ENCODE data around the gene RIPK1. TPM values are rescaled to one million over a fixed set of nuclear protein-coding genes. Genes with fewer than 3 reads are reported as not detected.
"Not testable (repeated sequence)": the region's sequence is repeated elsewhere in the genome, so short reads cannot be mapped to it uniquely, and the experiment has no call there.

Gene RIPK1
- polyA plus RNA-seq (ENCODE audit: insufficient read length in 4 of 4): 10 to 100 TPM; 23.9 to 24.9 (median 24.8) TPM

DNA sequence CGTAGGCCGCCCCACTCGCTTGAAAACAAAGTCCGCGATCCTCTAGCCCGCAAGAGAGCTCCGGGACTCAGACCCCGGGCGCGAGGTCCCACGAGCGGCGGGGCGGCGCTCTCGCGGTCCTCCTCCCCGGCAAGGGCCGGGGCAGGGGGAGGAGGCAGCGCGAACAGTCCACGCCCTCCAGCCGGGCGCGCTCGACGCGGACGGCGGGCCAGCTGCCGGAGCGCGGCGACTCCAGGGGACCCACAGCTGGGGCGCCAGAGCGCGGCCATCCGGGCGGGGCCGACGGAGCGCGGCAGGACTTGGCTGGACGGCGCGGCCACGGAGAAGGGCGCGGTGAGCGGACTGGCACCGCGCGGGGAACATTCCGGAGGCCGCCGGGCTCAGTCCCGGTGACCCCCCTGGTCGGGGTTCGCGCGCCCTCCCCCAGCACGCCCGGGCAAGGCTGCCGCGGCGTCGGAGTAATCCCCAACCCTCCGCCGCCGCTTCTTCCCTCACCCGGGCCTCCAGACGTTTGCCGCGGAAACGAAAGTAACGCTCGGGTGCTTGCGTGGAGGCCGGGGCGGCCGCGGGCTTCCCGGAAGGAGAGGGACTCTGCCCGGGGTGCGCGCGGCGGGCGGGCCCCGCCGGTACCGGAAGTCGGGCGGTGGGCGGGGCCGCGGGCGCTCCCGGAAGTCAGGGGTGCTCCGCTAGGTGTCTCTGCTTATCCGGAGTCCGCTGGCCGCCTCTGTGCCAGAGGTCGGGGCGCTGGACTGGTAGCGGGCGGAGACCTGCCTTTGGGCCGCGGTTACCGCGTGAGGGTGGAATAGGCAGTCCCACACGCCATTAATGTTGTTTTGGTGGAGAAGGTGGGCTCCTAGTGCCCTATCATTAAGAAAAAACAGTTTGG lies at the start of gene RIPK1:
Gene RIPK1, plus strand, starts transcription at position 166 of the 886 bp plus-strand sequence. CDS start 8,330 bp downstream, outside the sequence.
- DNase-seq (ENCODE audit: low read depth in 4 of 4, low spot score in 2 of 4): peak in 3 of 4 donors; percentile 63 to 82 (median 78)

DNA sequence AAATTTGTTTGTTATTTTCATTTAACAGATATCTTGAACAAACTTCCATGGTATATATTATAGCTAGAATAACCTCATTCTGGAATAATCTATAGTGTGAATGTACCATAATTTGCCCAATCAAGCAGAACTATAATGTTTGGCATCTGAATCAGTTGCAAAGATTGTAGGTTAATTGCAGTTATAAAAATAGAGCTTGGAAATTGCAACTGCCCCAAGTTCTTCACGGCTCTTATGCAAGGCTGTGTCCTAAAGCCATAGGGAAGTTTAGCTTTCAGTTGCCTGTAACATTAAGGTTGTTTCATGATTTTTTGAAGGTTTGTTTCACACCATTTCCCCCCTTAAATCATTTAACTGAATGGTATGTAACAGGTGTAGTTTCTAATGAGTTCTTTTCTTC lies 49.2 kb upstream of the RIPK1 start:
- no peak for DNase-seq (ENCODE audit: low read depth in 4 of 4, low spot score in 2 of 4)

DNA sequence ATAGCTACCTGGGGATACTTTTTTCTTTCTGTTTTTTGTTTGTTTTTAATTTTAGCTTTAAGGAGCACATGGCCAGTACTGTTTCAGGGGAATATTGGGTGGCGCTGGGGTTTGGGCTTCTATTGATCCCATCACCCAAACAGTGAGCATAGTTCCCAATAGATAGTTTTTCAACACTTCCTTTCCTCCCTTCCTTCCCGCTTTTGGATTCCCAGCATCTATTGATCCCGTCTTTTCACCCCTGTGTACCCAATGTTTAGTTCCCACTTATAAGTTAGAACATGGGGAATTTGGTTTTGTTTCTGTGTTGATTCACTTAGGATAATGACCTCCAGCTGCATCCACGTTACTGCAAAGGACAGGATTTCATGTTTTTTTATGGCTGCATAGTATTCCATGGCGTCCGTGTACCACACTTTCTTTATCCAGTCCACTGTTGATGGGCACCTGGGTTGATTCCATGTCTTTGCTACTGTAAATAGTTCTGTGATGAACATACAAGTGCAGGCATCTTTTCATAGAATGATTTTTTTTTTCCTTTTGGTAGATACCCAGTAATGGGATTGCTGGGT lies 48.5 kb upstream of the RIPK1 start:
- no peak for DNase-seq (ENCODE audit: low read depth in 4 of 4, low spot score in 2 of 4)

DNA sequence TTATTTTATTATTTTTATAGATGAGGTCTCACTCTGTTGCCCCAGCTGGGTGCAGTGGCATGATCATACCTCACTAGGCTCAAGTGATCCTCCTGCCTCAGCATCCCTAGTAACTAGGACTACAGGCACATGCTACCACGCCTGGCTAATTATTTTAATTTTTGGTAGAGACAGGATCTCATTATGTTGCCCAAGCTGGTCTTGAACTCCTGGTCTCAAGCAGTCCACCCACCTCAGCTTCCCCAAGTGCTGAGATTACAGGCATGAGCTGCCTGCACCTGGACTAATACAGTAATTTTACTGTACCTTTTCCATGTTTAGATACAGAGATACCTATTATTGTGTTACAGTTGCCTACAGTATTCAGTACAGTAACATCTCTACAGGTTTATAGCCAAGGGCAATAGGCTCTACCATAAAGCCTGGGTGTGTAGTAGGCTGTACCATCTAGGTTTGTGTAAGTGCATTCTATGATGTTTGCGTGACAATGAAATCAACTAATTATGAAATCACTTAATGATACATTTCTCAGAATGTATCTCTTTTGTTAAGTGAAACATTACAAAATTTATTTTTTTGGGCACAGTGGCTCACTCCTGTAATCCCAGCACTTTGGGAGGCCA lies 47.2 kb upstream of the RIPK1 start:
- DNase-seq (ENCODE audit: low read depth in 4 of 4, low spot score in 2 of 4): not testable (repeated sequence)

DNA sequence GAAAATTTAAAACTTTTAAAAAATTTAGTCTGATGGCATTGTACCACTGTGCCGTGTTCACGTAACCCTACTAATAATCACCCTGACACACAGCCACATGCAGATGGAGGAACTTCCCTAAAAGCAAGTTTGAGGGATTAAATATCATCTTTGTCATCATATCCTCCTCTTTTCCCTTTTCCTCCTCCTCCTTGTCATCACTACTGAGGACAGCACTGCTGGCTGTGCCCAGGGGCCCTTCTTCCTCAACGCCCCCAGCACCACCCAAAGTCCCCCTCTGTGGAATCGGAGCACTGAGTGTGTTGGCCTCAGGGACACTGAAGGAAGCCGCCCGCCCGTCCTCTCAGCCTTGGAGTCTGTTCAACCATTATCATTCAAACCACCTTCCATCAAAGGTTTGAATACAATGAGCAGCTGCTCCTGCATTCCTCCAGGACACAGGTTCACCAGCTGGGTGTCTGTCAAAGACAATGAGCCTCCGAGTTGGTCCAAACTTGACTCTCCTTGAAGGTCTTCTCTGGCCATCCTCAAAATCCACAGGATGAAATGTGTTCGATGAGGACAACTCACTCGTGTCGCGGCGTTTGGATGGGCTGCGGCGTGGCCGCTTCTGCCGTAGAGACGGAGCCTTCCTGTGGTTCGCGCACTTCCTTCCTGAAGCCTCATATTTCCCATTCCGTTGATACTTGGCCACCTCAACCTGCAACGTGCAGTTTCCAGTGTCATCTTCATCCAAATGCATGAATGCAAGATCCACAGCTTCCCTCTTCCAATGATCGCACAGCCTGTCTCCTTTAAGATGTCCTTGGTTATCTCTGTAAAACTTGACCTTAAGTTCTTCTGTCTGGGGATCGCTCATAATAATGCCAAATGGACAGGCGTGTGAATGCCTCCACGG lies 45.3 kb upstream of the RIPK1 start:
- no peak for DNase-seq (ENCODE audit: low read depth in 4 of 4, low spot score in 2 of 4)

DNA sequence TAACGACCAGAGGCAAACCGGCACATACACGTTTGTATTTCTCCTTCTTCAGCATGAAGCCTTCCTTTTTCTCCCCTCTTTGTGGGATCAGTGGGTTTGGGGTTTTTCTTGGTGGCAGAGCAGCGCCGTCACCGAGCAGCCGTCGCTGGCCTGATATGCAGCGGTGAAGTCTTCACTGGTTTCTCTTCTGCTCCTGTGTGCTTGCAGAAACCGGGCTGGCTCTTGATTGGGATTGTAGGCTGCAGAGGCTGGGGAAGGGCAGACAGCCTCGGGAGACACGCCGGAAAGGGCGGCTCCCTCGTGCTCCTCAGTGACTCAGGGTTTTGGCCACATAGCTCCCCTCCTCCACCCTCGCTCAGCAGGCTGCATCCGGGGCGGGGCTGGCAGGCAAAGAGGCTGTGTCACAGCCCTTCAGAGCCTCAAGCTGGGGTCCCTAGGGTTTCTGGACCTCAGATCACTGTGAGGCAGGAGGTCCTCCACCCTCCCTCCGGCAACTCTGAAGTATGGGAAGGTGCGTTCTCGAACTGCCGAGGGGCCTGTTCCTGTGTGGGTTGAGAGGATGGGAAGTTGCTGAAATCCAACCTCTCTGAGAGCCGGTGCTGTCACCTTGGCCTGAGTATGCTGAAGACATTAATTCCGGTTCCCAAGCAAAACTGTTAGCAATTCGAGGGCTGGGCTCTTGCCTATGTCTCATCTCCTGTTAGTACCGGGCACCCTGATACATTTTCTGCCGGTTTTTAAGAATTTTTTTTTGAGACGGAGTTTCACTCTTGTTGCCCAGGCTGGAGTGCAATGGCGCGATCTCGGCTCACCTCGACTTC lies 44.4 kb upstream of the RIPK1 start:
- peak in 1 of 4 donors; percentile 16 for DNase-seq (ENCODE audit: low read depth in 4 of 4, low spot score in 2 of 4)

DNA sequence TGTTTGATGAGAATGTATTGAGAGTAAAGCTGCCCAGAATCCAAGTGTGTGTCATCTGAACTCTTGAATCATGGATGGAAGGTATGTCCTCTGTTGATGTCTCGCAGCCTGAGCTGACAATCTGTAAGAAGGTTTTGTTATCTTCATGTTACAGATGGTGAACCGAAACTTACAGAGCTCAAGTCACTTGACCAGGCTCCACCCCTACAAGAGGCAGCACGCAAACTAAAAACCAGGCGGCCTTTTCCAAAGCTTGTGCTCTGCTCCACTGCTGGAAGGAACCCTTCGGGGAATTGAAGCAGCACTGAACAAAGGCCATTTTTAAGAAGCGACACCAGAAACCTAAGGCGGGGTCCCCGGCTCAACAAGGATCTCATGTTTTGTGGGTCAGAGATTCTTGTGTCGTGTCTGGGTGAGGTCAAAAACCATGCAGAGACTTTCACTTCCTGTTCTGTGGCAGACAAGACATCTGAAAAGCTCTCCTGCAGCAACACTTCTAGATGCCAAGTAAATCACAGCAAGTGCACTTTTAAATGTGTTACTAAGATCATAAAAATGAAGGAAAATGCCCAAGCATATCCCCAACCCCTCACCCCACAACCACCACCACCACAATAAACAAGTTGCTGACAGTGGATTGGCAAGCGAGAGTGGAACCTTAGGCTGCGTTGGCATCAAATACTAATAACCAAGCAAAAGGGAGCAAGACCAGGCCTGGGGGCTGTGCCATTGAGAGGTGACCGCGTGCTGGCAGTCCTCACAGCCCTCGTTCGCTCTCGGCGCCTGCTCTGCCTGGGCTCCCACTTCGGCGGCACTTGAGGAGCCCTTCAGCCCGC lies 41.3 kb upstream of the RIPK1 start:
- DNase-seq (ENCODE audit: low read depth in 4 of 4, low spot score in 2 of 4): no peak

DNA sequence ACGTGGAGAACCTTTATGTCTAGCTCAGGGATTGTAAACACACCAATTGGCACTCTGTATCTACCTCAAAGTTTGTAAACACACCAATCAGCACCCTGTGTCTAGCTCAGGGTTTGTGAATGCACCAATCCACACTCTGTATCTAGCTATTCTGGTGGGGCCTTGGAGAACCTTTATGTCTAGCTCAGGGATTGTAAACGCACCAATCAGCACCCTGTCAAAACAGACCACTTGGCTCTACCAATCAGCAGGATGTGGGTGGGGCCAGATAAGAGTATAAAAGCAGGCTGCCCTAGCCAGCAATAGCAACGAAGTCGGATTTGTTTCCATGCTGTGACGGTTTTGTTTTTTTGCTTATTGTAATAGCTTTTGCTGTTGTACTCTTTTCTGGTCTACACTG lies 40.1 kb upstream of the RIPK1 start:
- not testable (repeated sequence) for DNase-seq (ENCODE audit: low read depth in 4 of 4, low spot score in 2 of 4)

DNA sequence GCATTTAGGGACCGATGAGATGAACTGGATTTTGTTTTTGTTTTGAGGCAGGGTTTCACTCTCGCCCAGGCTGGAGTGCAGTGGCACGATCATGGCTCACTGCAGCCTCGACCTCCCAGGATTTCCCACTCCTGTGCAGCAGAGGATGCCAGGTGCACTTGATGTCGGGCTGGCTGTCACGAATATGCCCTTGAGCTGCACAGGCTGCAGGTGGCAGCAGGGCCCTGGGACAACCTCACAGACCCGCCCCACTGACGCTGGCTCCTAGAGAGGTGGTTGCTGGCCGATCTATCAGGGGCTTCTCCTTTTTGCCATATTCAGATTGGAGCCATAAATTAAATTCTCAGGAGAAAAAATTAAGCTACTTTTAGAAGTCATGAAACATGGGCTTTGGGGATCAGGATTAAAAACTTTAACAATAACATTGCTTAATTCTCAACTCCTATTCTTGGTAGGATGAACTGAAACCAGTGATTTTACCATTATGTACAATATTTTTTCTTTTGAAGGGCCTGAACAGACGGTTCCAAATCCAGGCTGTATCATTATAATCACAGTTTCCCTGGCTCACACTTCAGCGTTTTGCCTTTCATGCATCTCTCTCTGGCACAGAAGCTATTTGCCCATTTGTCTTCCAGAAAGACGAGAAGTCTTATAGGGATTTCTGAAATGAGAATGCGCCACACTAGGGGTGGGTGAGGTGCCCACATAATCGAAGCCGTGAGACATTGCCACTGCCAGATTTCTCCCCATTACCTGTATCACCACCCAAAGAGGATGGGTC lies 36.2 kb upstream of the RIPK1 start:
- no peak for DNase-seq (ENCODE audit: low read depth in 4 of 4, low spot score in 2 of 4)

DNA sequence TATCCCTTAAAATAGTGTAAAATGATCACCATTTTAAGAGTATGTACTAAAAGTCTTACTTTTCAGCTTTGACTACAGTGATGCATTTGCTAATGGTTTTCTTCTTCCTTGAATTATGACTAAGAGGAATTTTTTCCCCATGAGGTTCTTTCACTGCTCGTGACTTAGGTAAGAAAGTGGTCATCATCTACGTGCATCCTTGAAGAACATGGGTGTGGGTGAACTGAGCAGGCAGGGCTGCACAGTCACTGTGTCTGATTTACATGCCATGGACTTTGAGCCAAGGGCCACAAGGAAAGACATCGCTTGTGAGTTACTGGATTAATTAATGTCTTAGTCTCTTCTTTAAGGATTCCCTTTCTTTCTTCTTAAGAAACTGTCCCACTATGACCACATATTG lies 35.3 kb upstream of the RIPK1 start:
- no peak for DNase-seq (ENCODE audit: low read depth in 4 of 4, low spot score in 2 of 4)

DNA sequence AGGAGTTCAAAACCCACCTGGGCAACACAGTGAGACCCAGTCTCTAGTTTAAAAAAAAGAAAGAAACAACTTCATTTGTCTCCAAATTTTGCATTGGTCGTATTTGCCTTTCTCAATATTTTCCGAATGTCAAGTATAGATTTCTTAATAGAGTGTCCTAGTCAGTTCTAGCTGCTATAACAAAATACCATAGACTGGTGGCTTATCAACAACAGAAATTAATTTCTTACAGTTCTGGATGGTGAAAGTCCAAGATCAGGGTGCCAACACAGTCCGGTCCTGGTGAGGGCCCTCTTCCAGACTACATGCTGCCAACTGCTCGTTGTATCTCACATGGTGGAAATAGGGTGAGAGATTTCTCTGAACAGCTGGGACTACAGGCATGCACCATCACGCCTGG lies 34.6 kb upstream of the RIPK1 start:
- no peak for DNase-seq (ENCODE audit: low read depth in 4 of 4, low spot score in 2 of 4)

DNA sequence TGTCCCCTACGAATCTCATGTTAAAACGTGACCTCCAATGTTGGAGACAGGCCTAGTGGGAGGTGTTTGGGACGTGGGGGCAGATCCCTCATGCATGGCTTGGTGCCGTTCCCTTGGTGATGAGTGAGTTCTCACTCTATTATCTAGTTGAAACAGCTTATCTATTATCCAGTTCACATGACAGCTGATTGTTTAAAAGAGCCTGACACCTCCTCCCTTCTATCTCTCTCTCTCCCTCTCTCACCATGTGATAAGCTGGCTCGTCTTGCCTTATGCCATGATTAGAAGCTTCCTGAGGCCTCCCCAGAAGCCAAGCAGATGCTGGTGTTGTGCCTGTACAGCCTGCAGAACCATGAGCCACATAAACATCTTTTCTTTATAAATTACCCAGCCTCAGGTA lies 32.9 kb upstream of the RIPK1 start:
- no peak for DNase-seq (ENCODE audit: low read depth in 4 of 4, low spot score in 2 of 4)

DNA sequence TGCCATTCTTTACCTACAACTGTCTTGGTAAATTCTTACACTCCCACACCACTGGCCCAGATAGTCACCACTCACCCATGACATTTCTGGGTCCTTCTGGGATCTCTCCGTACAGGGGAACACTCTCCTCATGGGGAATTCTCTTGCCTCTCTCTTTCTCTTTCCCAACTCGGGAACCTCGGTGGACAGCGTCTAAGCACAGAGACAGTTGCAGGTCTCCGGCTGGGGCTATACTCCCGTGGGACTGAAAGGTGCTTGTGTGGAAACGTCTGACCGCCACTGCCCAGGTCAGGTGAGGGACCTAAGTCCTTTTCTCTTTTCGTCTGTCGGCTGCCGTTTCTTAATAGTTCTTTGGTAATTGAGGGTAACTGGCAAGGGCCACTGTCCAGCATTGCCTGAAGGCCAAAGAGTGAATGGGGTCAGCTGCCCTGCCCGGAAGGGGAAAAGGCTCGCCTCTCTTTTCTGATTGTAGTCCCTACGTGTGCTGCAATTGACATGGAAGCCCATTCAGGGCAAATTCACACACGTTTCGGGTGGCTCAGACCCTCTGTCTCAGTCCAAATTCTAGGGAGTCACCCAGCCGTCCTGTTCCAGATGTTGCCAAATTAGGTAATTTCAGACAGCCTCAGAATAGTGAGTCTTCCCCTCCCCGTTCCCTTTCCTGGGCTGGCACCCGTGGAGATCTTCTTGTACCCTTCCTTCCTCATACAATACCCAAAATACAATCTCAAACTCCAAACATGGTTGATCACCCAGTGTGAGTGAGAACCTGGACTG lies 31.2 kb upstream of the RIPK1 start:
- no peak for DNase-seq (ENCODE audit: low read depth in 4 of 4, low spot score in 2 of 4)

DNA sequence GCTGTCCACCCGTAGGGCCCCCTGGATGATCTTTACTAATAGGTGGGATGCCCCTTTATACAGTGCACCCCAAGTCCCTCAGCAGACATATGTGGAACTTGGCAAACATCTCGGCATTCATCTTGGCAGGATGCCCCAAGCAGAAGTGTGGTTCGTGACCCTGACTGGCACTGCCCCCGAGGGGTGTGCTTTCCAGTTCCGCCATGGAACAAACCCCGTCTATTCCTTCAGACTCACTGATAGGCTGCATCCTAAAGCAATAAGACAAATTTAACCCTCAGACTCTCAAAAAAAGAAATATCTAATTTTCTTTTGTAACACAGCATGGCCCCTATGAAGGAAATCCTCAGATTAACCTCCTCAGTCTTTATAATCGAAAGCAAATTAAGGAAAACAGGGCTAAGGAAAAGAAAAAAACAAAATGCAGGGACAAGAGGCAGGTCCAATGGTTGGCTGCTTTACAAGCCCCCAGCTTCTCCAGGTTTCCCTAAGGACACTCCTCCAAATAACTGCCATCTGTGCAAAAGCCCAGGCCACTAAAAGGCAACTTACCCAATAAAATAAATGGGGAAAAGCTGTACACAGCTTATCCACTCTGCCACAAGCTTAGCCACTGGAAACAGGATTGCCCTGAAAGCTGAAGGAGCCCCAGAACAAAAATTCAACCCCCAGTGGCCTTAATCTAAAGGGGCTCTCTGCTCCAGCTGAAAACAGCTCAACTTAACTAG lies 30.5 kb upstream of the RIPK1 start:
- DNase-seq (ENCODE audit: low read depth in 4 of 4, low spot score in 2 of 4): no peak

DNA sequence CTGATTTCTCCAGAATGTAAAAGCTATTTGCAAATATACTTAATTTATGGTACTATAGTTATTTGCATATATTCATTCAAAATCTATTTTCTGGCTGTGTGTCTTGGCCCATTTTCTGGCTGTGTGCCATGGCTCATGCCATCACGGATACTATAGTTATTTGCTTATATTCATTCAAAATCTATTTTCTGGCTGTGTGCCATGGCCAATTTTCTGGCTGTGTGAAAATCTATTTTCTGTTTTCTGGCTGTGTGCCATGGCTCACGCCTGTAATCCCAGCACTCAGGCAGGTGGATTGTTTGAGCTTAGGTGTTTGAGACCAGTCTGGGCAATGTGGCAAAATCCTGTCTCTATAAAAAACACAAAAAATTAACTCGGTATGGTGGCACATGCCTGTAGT lies 28.9 kb upstream of the RIPK1 start:
- no peak for DNase-seq (ENCODE audit: low read depth in 4 of 4, low spot score in 2 of 4)

DNA sequence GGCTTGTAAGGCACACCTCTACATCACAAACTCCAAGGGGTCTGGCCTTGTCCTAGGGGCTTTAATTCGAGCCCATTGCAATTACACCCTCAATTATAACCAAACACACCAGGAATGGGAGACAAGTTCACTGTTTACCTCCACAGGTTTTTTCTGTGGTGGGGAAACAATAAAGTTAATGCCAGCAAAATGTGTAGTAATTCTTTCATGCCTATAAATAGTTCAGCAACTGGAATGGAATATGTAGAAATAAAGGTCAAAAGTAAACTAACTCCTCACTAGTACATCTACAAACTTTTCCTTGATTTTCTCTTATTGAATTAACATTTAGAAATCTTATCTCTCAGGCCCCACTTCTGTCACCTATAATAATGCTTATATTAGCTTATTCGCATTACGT lies 27.1 kb upstream of the RIPK1 start:
- no peak for DNase-seq (ENCODE audit: low read depth in 4 of 4, low spot score in 2 of 4)

DNA sequence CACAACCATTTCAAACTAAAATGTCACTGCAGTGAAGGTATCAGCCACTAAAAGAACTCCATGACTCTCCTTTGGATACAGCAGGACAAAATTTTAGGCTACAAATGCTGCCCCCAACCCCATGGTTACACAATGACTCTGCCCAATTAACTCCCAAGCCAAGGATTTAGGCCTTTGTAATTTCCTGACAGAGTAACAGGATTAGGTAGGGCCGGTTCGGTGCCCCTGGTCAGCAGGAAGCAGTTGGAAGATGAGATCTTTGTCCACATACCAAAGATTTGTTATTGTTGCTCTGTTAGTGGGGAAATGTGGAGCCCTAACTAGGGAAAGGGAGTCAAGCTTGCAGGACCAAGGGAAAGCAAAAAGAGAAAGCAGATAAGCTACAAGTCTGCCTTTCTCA lies 26.7 kb upstream of the RIPK1 start:
- DNase-seq (ENCODE audit: low read depth in 4 of 4, low spot score in 2 of 4): no peak

Measured in left renal cortex interstitium (tissue), 4 donors.